GM23248 (cell line): Measurements from ENCODE around the gene SMIM14.

ENCODE experiments used
- EZH2 ChIP-seq: fragments of 200-600 bp; sonication (generic); IDR thresholded peaks from 2 replicates; pipeline ENCODE4 v1.6.1; 2018; ENCODE audit warnings: antibody characterized with exemption, mild to moderate bottlenecking; ENCODE audit not compliant: insufficient read depth, poor library complexity, severe bottlenecking
- EZH2phosphoT487 ChIP-seq: fragments of 200-600 bp; sonication (generic); IDR thresholded peaks from 2 replicates; pipeline ENCODE4 v1.6.1; 2018; ENCODE audit warnings: antibody characterized with exemption, moderate library complexity, mild to moderate bottlenecking, low read depth; ENCODE audit not compliant: insufficient read depth

DNA sequence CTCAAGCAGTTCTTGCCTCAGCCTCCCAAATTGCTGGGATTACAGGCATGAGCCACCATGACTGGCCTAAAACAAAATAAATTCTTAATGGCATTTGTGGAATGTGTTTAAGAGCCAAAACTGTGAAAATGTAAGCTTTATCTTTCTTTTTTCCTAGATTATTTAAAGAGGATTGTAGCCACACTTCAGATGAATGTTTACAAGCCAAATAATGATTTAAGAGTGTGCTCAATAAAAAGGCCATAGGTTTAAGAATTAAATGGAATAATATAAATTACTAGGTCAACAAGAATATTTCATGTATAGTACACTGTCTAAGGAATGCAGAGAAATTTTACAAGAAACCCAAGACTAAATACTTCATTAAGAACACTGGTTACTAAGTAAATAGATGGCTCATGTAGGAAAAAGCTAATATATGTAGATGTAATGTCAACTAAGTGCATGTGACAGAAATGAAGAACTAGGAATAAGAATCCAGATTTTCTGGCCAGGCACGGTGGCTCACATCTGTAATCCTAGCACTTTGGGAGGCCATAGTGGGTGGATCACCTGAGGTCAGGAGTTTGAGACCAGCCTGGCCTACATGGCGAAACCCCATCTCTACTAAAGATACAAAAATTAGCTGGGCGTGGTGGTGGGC lies 90.1 kb downstream of the SMIM14 start:
- TF ChIP-seq EZH2, result no peak
- TF ChIP-seq EZH2phosphoT487, result no peak
